T47D (cell line): ENCODE data around the gene TMEM167A.

Experiments used
- DNase-seq, 2 experiments: peaks; one replicate each; pipeline versions ENCODE4 v3.0.0 to v3.0.0-alpha.2; 2011 to 2012; ENCODE audit warnings: low read depth in 1 of 2, low spot score in 1 of 2
- JUND ChIP-seq: IDR thresholded peaks from 2 replicates; pipeline ENCODE4 v1.6.1; 2012; ENCODE audit warnings: low read depth
- in situ Hi-C: cut with HindIII; loops from 2 replicates; pipeline ENCODE4 v1.10.0; 2016; ENCODE audit warnings: low sequenced_read_pairs, low pct_unique_long_range_greater_than_20kb

Gene TMEM167A

DNA sequence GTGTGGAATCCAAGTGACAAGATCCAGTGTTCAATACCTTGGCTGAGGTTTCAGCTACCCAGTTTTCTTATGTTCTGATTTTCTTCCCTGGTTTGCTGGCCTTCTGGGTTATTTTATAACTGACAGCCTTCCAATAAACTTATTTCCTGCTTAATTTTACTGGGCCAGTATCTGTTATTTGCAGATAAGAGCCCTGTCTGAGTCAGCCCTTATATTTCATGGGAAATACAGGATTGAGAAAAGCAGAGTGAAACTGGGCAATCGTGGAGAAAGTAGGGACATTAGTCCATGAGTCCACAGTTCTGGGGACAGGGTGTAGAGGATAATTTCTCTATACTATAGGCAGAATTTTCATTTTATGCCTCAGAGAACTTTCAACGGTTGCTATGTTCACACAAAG, 32.3 kb downstream of the TMEM167A start:
- in situ Hi-C loops: no loop called here
- no peak for TF ChIP-seq JUND
- DNase-seq: no peak

DNA sequence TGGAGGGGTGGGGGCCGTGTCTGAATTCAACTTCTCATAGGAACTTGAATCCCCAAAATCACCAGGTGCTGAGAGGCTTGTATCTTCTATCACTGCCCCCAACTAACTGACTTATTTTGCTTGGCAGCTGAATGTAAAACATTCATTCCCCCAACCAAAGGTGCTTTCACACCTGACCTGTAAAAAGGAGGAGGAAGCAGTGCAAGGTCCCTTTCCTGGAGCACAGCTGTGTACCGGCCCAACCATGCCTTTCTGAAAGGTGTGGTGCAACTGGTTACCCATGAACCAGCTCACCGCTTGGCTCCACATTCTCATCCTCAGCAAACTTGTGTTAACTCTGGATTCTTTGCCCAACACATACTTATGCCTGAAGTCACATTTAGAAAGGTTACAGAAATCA, 34.7 kb downstream of the TMEM167A start:
- in situ Hi-C loops: no loop called here
- no peak for DNase-seq
- TF ChIP-seq JUND: no peak

DNA sequence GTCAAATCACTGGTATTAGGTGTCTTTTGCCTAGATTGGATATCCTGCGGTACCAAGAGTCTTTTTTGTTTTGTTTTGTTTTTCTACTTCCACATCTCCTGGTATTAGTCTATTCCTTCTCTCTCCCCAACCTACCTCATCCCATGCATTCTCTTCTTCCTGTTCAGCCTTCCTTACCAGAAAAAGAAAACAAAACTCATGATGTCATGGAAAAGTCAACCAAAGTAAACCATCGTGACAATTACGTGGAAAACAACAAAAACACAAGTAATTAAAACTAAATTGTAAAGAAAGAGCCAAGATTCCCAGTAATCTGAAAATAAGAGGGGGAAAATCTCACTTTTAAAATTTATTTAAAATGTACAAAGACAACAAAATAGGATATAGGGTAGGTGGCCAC, 38.3 kb downstream of the TMEM167A start:
- in situ Hi-C loops: no loop called here
- no peak for TF ChIP-seq JUND
- no peak for DNase-seq

- in situ Hi-C loops: no loop called here
- TF ChIP-seq JUND: no peak
- no peak for DNase-seq
Observed at GRCh38 chr5:83036991-83037575, 40.1 kb downstream of the TMEM167A start.

DNA sequence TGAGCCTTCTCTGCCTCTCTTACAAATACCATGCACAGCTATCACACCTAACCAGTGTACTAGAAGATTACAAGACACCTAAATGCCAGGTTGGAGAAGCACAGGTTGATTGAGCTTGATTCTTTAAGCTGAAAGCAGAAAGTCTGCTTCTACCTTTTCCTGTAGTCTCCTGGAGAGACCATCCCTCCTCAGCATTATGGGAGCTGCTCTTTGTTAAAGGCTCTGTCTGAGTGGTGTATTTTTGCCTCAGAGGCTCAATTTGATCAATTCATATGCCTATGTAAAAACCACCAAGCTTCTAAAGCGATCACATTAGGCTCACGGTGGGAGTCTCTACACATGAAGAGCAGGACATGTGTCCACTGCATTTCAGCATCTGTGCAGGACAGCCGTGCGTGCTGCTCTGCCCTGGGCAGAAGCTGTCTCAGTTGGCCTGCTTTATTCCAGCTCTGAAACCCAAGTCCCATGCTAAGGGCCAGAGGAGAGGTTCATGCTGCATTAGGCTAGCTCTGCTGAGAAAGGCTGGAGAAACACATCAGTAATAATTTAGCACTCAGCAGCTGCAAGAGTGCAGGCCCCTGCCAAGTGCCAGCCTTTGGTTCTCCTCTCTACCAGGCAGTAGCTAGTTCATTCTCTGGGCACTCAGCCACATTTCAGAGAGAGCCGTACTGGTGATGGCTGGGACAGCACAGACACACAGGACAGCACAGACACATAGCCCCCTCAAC, 41.7 kb downstream of the TMEM167A start:
- TF ChIP-seq JUND: no peak
- in situ Hi-C loops: no loop called here
- no peak for DNase-seq

- DNase-seq: no peak
- in situ Hi-C loops: no loop called here
- TF ChIP-seq JUND: no peak
Observed at GRCh38 chr5:83034528-83035207, 42.5 kb downstream of the TMEM167A start.

- DNase-seq: no peak
- TF ChIP-seq JUND: no peak
- in situ Hi-C loops: no loop called here
Observed at GRCh38 chr5:83034036-83034435, 43.2 kb downstream of the TMEM167A start.

DNA sequence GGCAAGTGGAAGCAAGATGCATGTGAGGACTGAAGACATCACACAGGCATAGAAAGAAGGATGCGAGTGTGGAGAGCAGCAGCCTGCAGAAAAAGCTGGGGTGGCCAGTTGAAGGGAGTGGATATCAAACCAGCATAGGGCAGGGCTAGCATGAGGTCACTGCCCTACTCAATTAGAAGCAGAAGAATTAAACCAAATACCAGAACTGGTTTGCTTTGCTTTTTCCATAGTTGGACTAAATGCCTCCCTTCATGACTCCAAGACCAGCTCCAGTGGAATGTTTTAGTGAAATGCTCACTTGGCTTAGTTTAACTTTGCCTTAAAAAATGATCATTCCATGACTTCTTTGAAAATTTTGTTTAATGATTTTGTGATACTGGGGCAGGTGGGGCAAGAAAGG, 45.8 kb downstream of the TMEM167A start:
- in situ Hi-C loops: no loop called here
- DNase-seq: no peak
- no peak for TF ChIP-seq JUND

DNA sequence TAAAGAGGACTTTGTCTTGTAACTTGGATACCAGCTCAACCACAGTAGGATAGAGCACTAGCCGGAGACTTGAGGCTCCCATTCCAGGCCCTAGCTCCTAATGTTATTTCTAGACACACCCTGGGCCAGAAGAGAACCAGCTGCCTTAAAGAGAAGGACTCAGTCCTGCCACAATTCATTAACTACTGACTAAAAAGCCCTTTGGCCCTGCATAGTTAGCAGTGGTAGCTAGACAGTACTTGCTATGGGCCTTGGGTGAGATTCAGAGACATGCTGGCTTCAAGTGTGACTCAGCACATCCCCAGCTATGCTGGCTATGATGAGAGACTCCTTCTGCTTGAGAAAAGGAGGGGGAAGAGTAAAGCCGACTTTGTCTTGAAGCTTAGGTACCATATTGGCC, 47.3 kb downstream of the TMEM167A start:
- in situ Hi-C loops: no loop called here
- no peak for TF ChIP-seq JUND
- DNase-seq: no peak

GRCh38 chr5:83026930-83027687, 50.1 kb downstream of the TMEM167A start:
- in situ Hi-C loops: no loop called here
- no peak for DNase-seq
- no peak for TF ChIP-seq JUND

DNA sequence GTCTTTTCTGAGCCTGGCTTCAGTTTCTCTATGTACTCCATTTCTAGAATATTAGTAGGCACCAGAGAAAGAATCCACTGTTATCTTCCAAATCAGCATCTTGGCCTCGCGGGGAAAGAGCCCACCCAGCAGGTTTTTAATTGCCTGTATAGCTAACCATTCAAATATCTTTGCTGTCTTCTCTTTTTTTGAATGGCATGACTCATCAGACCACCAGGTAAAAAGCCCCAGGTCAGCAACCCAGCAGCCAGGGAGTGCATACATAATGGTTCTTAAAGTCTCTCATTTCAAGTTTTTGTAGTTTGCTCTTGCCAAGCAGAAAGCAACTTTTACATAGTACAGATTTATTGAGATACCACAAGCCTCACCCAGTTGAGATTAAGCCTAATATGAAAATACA, 50.7 kb downstream of the TMEM167A start:
- DNase-seq: no peak
- in situ Hi-C loops: no loop called here
- no peak for TF ChIP-seq JUND

DNA sequence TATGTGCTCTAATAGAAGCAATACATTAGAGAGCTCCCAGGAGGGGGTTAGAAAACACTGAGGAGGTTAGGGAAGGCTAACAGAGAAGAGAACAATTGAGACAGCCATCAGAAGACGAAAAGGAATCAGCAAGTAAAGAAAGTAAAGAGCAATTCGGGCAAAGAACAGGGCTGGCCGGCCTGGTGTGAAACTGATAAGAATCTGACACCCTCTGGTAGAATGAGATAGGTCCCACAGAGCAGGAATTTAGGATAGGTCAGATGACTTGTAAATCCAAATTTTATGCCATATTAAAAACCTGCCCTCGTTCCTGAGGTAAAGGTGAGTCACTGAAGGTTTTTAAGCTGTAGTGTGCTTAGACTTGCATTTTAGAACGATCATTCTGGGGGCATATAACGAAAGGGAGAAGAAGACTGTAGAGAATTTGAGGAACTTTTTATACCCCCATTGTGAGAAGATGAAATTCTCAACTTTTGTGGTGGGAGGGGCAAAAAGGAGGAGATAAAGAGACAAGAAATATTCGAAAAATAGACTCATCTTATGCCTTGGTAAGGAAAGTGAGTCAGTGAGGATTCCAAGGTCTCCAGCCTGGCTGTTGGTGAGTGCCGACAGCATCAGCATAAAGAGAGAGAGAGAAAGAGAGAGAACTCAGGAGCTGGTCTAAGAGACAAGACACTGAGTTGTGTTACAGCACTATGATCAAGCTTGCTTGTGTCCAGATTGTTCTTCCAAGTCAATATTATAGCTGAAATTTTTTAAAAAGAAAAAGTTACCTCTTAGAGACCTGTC, 51.3 kb downstream of the TMEM167A start:
- in situ Hi-C loops: no loop called here
- TF ChIP-seq JUND: no peak
- DNase-seq: no peak
